ENCODE results near the gene CDC42BPA. TPM values are rescaled to one million over a fixed set of nuclear protein-coding genes. Genes with fewer than 3 reads are reported as not detected.

The CDC42BPA gene
- total and polyA plus RNA-seq, 2 donors (not counting 3 experiments of a cell fraction or from before 2014, with no cell fraction given): 26.1 to 92.6 TPM

GRCh38 chr1:227323967-227324268 is 5.6 kb upstream of the CDC42BPA start:
- CTCF ChIA-PET: interaction anchor here (1.3 kb wide), 1 partner anchor 16 kb away, joined by 3 read pairs; no protein-coding TSS in a partner anchor
- H3K36me3 ChIP-seq (ENCODE audit: control insufficient read depth in 2 of 2, extremely low read depth in 1 of 2, insufficient read depth in 2 of 2, low read length in 2 of 2): no peaks in the 10 kb centered on the region
- no TSS peak for BruUV-seq (replicated peaks)
- FAIRE-seq (peak; percentile 24), DNase-seq (ENCODE audit: low read depth, low spot score) (no peak)
- no peak overlapping the region for H3K4me2 ChIP-seq (ENCODE audit: insufficient read depth, low read length)
- peaks cover 5% of the 10 kb centered on the region for H3K4me1 ChIP-seq (ENCODE audit: control insufficient read depth, extremely low read depth, insufficient read depth, low read length)
- H3K27ac ChIP-seq (ENCODE audit: insufficient read depth, low read depth, low read length): no peak overlapping the region
- H2AFZ ChIP-seq (ENCODE audit: low read depth, low read length): no peak overlapping the region
- no peak overlapping the region for H3K4me3 ChIP-seq (replicated peaks in 1 of 3; ENCODE audit: insufficient read depth in 1 of 3, low read depth in 1 of 3, low read length in 3 of 3)
- H3K27me3 ChIP-seq (ENCODE audit: control insufficient read depth in 2 of 2, insufficient read depth in 2 of 2, low read length in 2 of 2): no peaks in the 10 kb centered on the region
- no peak overlapping the region for H3K9ac ChIP-seq (replicated peaks; ENCODE audit: extremely low read depth, insufficient read depth, low read length)
- H3K79me2 ChIP-seq (ENCODE audit: control insufficient read depth, insufficient read depth, low read length): no peaks in the 10 kb centered on the region
- H3K9me3 ChIP-seq (replicated peaks; ENCODE audit: control insufficient read depth, insufficient read depth, low read length): no peaks in the 10 kb centered on the region
- H3K9me1 ChIP-seq (replicated peaks; ENCODE audit: control insufficient read depth, extremely low read depth, insufficient read depth, low read length): no peaks in the 10 kb centered on the region
- H4K20me1 ChIP-seq (replicated peaks; ENCODE audit: control insufficient read depth, extremely low read depth, insufficient read depth, low read length): no peaks in the 10 kb centered on the region
- dilution Hi-C loops (cut with MboI; ENCODE audit: extremely low pct_ligation_motif_present, low sequenced_read_pairs) (loop anchor here (25.0 kb wide), 1 partner anchor 113 kb away; no protein-coding TSS in a partner anchor), intact Hi-C loops (cut with micrococcal nuclease) (no loop called here)
- TF ChIP-seq FOS (IDR thresholded peaks at IDR 0.05; ENCODE audit: borderline replicate concordance, insufficient read depth, low read length): no peak
- TF ChIP-seq CTCF (IDR thresholded peaks at IDR 0.05; ENCODE audit: extremely low read depth in 1 of 2, insufficient read depth in 1 of 2, low read depth in 1 of 2, low read length in 2 of 2): no peak
- TF ChIP-seq JUN (IDR thresholded peaks at IDR 0.05; ENCODE audit: borderline replicate concordance, insufficient read depth, insufficient read length, low read depth): no peak
- no peak for TF ChIP-seq GATA2 (IDR thresholded peaks at IDR 0.05; ENCODE audit: insufficient read depth, insufficient read length, low read depth, low read length)
- no peak for TF ChIP-seq EZH2 (IDR thresholded peaks at IDR 0.05; ENCODE audit: borderline replicate concordance, low read depth, low read length, severe bottlenecking)
- TF ChIP-seq MYC (IDR thresholded peaks at IDR 0.05; ENCODE audit: low read depth, low read length): no peak
- no peak for TF ChIP-seq POLR2A (IDR thresholded peaks at IDR 0.05; ENCODE audit: low read depth, low read length)
- TF ChIP-seq MAX (IDR thresholded peaks at IDR 0.05; ENCODE audit: insufficient read depth, insufficient read length): no peak
- no peak for TF ChIP-seq POLR2AphosphoS5 (IDR thresholded peaks at IDR 0.05; ENCODE audit: insufficient read depth, low read depth, low read length)
- POLR2A ChIA-PET: no interaction called here

All from endothelial cell of umbilical vein (primary cell).